GM12891 (cell line): ENCODE results near the gene TMEM158.

ENCODE experiments used
- DNase-seq: peaks from one replicate; pipeline ENCODE4 v3.0.0; 2011; ENCODE audit warnings: low spot score; ENCODE audit not compliant: insufficient read length
- FAIRE-seq: peaks from 2 replicates; lab custom pipeline; 2011; peaks lifted over from hg19 to GRCh38; lab: Jason Lieb, UNC
- PAX5 ChIP-seq: IDR thresholded peaks from 2 replicates; pipeline ENCODE4 v1.6.1; 2011; ENCODE audit warnings: low read length, moderate library complexity, mild to moderate bottlenecking; ENCODE audit not compliant: insufficient read depth, severe bottlenecking
- POLR2A ChIP-seq: IDR thresholded peaks from 2 replicates; pipeline ENCODE4 v1.6.1; 2011; ENCODE audit warnings: low read depth, low read length, control low read depth
- POLR2AphosphoS5 ChIP-seq: IDR thresholded peaks from 2 replicates; pipeline ENCODE4 v1.6.1; 2011; ENCODE audit warnings: low read depth, low read length, control low read depth
- POU2F2 ChIP-seq: IDR thresholded peaks from 2 replicates; pipeline ENCODE4 v1.6.1; 2011; ENCODE audit warnings: low read depth, mild to moderate bottlenecking, control low read depth, low read length, moderate library complexity
- SPI1 ChIP-seq: IDR thresholded peaks from 2 replicates; pipeline ENCODE4 v1.6.1; 2011; ENCODE audit warnings: low read depth, low read length, control low read depth
- TAF1 ChIP-seq: IDR thresholded peaks from 2 replicates; pipeline ENCODE4 v1.6.1; 2011; ENCODE audit warnings: low read depth, low read length, control low read depth

The TMEM158 gene

GRCh38 chr3:45218578-45219390 is 7.3 kb downstream of the TMEM158 start:
- no peak for FAIRE-seq

GRCh38 chr3:45216021-45216609 is 10.0 kb downstream of the TMEM158 start:
- TF ChIP-seq POU2F2 (no peak), TAF1 (no peak), PAX5 (no peak), SPI1 (no peak), POLR2A (no peak), POLR2AphosphoS5 (no peak)
- FAIRE-seq (no peak), DNase-seq (no peak)

More at GRCh38 chr3:45218578-45219390, 7.3 kb downstream of the TMEM158 start:
- no peak for DNase-seq
- no peak for TF ChIP-seq PAX5
- no peak for TF ChIP-seq SPI1
- TF ChIP-seq POU2F2, result no peak
- TF ChIP-seq TAF1, result no peak
- no peak for TF ChIP-seq POLR2A
- TF ChIP-seq POLR2AphosphoS5, result no peak

GRCh38 chr3:45215466-45215865 is 10.6 kb downstream of the TMEM158 start:
- FAIRE-seq (no peak), DNase-seq (no peak)
- TF ChIP-seq TAF1, result no peak
- TF ChIP-seq POU2F2, result no peak
- TF ChIP-seq SPI1, result no peak
- TF ChIP-seq POLR2A, result no peak
- TF ChIP-seq PAX5, result no peak
- no peak for TF ChIP-seq POLR2AphosphoS5

GRCh38 chr3:45214061-45214680 is 11.9 kb downstream of the TMEM158 start:
- DNase-seq, result no peak
- TF ChIP-seq POLR2A, result no peak
- FAIRE-seq, result no peak

GRCh38 chr3:45212095-45212468 is 14.0 kb downstream of the TMEM158 start:
- TF ChIP-seq TAF1 (no peak), POLR2AphosphoS5 (no peak), PAX5 (no peak), POLR2A (no peak), SPI1 (no peak), POU2F2 (no peak)
- no peak for DNase-seq
- FAIRE-seq, result no peak

GRCh38 chr3:45211466-45212094 is 14.5 kb downstream of the TMEM158 start:
- no peak for DNase-seq
- FAIRE-seq, result no peak
- TF ChIP-seq PAX5 (no peak), POLR2A (no peak), POLR2AphosphoS5 (no peak), TAF1 (no peak), POU2F2 (no peak), SPI1 (no peak)

- peak; percentile 51 for DNase-seq
- peak; percentile 88 for FAIRE-seq
- TF ChIP-seq POLR2A (no peak), POLR2AphosphoS5 (no peak), SPI1 (no peak), POU2F2 (no peak), PAX5 (no peak), TAF1 (no peak)
Measured at GRCh38 chr3:45210308-45211041, 15.6 kb downstream of the TMEM158 start.

- no peak for FAIRE-seq
Measured at GRCh38 chr3:45209526-45209925, 16.6 kb downstream of the TMEM158 start.

GRCh38 chr3:45208586-45208985 is 17.5 kb downstream of the TMEM158 start:
- TF ChIP-seq TAF1 (no peak), POLR2A (no peak), POLR2AphosphoS5 (no peak), PAX5 (no peak), POU2F2 (no peak), SPI1 (no peak)
- FAIRE-seq, result no peak

More at GRCh38 chr3:45209526-45209925, 16.6 kb downstream of the TMEM158 start:
- no peak for TF ChIP-seq PAX5
- no peak for TF ChIP-seq POU2F2
- TF ChIP-seq SPI1, result no peak
- TF ChIP-seq POLR2A, result no peak
- no peak for TF ChIP-seq TAF1
- TF ChIP-seq POLR2AphosphoS5, result no peak
- DNase-seq, result no peak

More at GRCh38 chr3:45208586-45208985, 17.5 kb downstream of the TMEM158 start:
- no peak for DNase-seq
